HuH-7.5 (cell line): ENCODE measurements around the gene PDK1.

Experiments
- DNase-seq: peaks from one replicate; pipeline ENCODE4 v3.0.0; 2011; ENCODE audit warnings: low spot score

PDK1 gene

DNA sequence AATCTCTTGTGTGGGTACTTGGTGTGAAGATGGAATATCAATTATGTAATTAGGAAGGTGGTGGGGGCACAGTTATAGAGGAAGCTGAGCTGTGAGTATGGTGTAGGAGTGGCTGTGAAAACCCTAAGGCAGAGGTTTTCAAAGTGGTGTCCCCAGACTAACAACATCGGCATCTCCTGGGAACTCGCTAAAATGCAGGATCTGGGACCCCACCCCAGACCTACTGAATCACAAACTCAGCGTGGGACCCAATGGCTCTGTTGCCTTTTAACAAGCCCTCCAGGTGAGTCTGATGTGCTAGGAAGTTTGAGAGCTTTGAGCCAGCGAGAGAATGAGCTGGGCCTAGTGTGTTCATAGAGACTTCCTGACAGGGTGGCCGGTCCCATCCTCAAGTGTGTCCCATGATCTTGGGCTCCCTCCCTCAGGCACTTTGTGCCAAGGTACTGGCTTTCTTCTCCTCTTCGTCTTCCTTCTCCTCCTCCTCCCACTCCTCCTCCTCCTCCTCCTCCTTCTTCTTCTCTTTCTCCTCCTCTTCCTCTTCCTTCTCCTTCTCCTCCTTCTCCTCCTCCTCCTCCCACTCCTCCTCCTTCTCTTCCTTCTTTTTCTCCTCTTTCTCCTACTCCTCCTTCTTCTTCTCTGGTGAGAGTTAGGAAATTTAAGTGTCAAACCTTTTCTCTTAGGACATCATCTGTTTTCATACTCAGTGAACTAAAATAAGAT, 86.6 kb downstream of the PDK1 start:
- DNase-seq, result no peak

DNA sequence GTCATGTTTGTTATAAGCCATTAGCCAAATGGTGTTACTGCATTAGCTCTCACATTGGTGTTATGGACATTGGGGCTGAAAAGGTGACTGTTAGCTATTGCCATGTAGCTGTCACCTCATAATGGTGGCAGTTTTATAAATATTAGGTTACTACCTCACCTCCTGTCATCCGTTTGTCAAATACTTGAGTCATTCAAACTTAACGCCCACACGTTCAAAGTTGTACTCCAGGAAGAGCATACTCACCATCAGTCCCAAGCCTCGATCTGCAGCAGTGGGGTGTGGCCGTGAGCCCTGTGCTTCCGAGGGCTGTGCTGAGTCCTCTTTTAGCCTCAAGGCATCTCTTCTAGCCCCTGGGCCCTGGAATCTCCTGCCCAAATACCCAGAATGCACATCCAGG, 87.3 kb downstream of the PDK1 start:
- no peak for DNase-seq

DNA sequence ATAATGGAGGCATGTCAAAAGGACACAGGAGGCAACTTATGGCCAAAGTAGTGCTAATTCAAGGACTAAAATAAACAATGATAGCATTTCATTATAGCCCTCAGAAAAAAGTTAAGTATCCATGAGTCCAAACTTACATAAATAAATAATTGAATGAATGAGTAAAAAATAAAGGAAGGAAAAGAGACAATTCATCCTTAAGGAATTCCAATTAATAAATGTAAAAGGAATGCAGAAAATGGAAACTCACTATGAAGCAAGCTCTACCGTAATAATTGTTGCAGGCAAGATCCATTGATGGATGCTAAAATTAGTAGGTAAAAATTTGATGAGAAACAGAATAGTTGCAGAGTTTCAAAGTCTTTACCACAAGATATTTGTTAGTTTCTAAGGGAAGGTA, 91.5 kb downstream of the PDK1 start:
- DNase-seq, result no peak

DNA sequence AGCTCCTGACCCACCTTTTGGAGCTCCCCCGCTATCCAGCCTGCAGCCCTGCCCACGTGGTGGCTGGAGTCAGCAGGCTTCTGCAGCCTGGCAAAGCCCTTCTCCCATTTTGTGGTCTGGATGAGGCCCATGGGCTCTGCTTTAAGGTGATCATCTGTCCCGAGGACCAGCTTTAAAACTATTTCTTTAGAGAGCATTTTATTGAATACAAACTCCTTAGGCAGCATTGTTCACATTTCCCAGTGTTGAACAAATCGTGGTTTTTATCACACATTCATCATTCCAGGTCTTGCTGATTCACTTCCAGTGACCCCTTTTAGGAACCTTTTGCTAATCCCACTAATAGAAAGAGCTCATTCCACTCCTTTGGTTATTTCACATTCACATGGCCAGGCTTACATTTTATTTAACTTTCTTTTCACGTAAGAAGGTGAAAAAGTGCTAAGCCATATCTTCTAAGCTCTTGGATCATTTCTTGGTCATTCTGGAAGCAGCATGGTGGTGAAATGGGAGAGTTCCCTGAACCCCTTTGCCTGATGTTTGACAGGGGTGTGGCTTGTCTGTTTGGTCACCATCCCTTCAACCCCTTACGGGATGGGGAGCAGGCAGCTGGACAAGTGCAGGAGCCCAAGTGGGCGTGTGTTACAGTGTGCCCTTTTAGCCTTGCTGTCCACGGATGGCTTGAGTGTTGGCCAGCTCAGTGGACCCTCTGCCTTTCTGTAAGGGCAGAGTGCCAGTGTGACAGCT, 99.4 kb downstream of the PDK1 start:
- DNase-seq, result no peak

DNA sequence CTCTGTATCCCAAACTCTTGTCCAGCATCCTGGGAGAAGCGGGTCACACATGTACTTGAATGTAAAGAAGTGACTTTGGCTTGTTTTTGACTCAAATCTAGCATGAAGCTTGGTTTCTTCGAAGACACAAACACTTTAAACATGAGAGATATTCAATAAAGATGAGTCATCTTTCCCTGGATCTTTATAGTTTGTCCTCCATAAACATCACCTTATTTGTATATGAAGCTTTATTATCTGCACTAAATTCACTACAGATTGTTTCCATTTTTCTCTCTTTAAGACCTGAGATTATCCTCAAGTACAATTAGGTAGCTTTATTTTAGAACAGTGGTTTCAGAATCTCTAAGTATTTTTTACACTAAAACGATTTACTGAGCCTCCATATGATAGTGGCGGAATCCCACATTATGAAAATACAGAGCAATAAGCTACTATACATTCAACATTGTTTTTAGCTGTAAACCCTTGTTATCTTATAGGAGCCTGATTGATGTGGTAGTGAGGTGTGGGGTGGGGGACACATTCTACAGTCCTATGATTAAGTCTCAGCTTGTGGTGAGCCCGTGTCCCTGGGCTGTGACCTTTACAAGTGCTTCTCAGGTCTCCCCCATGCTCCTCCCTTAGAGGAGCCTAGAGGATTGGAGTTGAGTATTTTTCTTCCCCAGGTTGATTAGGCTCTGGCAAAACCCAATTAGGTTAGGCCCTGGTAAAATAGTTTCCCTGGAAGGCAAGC, 100.1 kb downstream of the PDK1 start:
- no peak for DNase-seq
